Sciatic nerve (tissue), 2 donors: Measurements from ENCODE around the gene KLHL36. TPM values are rescaled to one million over a fixed set of nuclear protein-coding genes. Genes with fewer than 3 reads are reported as not detected.
A peak's percentile ranks its signal among the peaks of the same experiment; 100 is the strongest.

Experiments used
- ATAC-seq: fragments of 200-7000 bp; cut with Tn5 transposase; one replicate; pipeline ENCODE4 v1.9.1; 2020; ENCODE audit warnings: mild to moderate bottlenecking, moderate library complexity
- DNase-seq: peaks from one replicate; pipeline ENCODE4 v3.0.0-alpha.2; 2020; ENCODE audit warnings: low spot score
- intact Hi-C: fragments of 100-400 bp; cut with DNase I; formaldehyde crosslinking; loops from one replicate; pipeline ENCODE4 v1.14.2; 2022
- total RNA-seq: library from RNA; stranded (reverse); fragmentation: NEBNext Ultra II Directional; extraction: Animal tissue kit (Norgen Biotek cat#: 25700); gene quantifications from one replicate; pipeline ENCODE4 v1.2.1, GENCODE V29; 2021
- donor health status: DM: no; HTN: no; CAD: no.
- donor health status: DM: no; HTN: no; CAD: no.

KLHL36 gene
- total RNA-seq, 1 donor from 2014 or later, result 60.2 TPM

- intact Hi-C loops, result loop anchor here (10.0 kb wide), 1 partner anchor 327 kb away; no protein-coding TSS in a partner anchor
- no peak for ATAC-seq
- no peak for DNase-seq
Measured at GRCh38 chr16:84637709-84638108, 10.6 kb upstream of the KLHL36 start.

DNA sequence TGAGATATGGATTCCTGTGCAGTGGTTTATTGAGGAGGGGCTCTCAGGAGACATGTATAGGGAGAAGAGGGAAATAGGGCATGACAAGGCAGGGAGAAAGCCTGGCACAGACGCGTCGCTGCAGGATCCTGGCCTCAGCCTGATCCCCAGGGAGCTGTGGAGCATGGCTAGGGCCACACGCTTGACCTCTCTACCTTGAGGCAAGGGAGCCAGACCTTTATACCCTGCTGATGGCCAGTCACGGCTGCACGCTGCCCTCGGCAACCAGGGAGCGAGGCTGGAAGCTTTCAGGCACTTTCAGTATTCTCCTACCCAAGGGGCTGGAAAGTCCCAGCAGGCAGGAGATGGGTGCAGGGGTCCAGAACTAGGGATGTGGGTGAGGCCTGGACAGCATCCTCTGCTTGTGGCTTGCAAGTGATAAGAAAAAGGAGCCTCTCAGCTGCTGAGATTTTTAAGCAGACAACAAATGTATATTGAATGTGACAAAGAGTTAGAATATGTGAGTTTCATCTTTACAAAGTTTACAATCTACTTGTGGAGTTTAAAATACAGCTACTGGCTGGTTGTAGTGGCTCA lies 10.0 kb upstream of the KLHL36 start:
- DNase-seq (no peak), ATAC-seq (no peak)
- intact Hi-C loops, result loop anchor here (10.0 kb wide), 1 partner anchor 326 kb away; no protein-coding TSS in a partner anchor

- no peak for ATAC-seq
- intact Hi-C loops, result no loop called here
Measured at GRCh38 chr16:84640145-84640544, 8.2 kb upstream of the KLHL36 start.

DNA sequence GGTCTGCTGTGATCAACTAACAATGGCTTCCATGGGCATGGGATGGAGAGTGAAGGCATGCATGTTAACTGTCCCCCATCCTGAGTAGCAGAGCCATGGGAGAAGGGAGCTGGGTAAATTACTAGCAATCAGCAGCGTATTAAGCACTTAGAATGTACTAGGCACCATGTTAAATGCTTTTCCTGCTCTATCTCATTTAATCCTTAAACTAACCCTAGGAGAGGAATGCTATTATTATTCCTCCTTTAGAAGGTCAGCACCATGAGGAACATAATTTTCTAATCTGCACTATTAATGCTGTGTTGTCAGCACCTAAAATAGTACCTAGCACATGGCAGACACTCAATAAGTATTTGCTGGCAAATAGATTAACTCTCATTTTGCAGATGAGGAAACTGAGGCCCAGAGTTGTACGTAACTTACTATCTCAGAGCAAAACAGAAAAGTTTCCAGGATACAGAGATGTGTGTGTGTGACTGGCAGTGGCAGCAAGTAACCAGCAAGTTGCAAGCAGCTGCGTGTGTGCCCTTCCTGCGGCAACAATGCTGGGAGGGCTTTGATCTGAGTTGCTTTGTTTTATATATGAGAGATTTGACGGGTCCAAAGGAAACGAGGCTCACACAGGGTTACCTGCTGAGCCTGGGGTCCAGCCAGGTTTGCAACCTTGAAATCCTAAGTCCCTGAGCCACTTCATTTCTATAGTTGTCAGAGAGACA lies 6.5 kb upstream of the KLHL36 start:
- intact Hi-C loops, result no loop called here
- DNase-seq (no peak), ATAC-seq (no peak)

More at GRCh38 chr16:84640145-84640544, 8.2 kb upstream of the KLHL36 start:
- DNase-seq, result no peak

DNA sequence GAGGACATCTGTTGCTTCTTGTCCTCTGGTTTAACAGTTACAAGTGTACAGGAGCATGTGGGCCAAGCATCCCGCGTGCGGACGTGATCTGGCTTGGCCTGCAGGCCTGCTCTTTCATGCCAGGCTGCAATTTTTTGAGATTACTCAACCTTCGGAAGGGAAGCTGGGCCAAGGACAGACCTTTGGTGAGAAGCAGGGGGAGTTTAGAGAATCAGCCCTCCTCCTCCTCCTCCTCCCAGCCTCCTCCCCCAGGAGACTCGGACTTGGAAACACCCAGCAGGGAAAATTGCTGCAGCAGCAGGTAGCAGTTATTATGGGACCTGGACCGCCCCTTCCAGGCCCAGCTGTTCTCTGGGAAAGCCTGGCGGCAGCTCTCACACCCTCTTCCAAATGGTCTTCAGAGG lies 5.1 kb upstream of the KLHL36 start:
- peak; percentile 95 for ATAC-seq
- peak; percentile 80 for DNase-seq
- intact Hi-C loops, result no loop called here

- DNase-seq (no peak), ATAC-seq (no peak)
- intact Hi-C loops, result no loop called here
Measured at GRCh38 chr16:84643674-84644073, 4.6 kb upstream of the KLHL36 start.

DNA sequence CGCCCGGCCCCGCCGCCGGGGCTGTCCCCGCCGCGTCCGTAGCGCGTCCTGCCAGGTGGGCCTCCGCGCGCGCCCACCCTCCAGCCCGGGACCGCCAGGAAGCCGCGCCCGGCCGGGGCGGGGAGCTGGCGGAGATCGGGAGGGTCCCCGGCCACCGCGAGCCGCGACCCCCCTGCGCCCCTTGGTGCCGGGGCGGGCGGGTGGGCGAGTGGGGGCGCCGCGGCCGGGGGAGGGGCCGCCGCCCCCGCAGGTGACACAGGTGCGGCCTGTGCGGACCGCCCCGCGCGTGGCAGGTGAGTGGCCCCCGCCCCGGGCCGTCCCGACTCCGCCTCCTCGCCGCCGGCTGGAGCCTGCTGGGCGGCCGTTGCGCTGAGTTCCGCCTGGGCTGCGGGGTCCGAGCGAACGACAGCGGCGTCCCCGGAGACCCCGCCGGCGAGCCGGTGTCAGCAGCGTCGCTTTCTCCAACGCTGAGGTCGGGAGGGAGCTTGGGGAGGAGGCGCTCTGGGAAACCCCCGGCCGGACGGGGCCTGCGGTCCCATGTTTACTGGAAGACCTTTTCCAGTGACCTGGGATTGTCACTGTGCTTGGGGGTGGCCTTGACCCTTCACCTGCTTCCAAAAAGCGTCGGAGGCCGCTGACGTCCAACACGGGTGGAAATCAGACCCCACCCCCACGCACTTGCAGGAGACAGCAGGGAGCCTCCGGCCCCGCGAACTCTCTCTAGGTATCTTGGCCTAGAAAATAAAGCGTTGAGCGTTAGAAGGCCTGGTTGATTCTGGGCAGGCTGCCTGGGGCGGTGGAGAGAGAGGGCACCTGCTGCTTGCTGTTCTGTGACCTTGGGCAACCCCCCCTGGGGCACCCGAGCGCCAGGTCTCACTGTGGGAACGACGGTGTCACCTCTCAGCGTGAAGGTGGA lies 542 bp downstream of the KLHL36 start:
- intact Hi-C loops, result no loop called here
- ATAC-seq (peak; percentile 44), DNase-seq (no peak)

- ATAC-seq (peak; percentile 13), DNase-seq (no peak)
- intact Hi-C loops, result no loop called here
Measured at GRCh38 chr16:84649511-84649861, 1.2 kb downstream of the KLHL36 start.

- intact Hi-C loops, result no loop called here
- ATAC-seq (peak; percentile 54), DNase-seq (no peak)
Measured at GRCh38 chr16:84650062-84650991, 2.0 kb downstream of the KLHL36 start.

GRCh38 chr16:84652566-84652965 lies 4.3 kb downstream of the KLHL36 start:
- intact Hi-C loops, result no loop called here
- ATAC-seq (no peak), DNase-seq (no peak)

DNA sequence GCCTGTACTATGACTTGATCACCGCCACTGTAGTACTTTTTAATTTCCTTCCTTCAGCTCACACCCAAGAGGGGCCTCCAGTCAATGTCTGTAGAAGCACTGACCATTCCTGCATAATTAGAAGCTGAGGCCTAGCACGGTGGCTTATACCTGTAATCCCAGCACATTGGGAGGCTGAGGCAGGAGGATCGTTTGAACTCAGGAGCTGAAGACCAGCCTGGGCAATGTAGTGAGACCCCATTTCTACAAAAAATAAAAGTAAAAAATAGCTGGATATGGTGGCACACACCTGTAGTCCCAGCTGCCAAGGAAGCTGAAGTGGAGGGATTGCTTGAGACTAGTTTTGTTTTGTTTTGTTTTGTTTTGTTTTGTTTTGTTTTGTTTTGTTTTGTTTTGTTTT lies 5.9 kb downstream of the KLHL36 start:
- intact Hi-C loops, result no loop called here
- ATAC-seq (no peak), DNase-seq (no peak)

DNA sequence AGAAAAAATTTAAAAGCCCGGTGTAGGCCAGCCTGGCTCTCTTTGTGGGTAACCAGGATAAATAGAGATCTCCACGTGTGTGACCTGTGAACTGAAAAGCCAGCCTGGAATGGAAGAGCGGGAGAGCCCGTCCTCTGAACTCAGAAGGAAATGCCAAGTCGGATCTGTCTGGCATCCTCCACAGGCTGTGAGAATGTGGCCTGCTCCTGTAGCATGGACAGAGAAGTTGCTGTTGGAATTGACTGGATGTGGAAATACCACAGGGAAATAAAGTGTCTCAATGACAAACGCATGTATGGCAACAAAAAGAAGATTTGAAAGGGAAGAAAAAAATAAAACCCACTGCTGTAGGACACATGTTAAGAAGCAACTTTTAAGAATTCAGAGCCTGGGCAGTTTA lies 6.7 kb downstream of the KLHL36 start:
- ATAC-seq (peak; percentile 29), DNase-seq (no peak)
- intact Hi-C loops, result no loop called here

GRCh38 chr16:84656649-84657048 lies 8.3 kb downstream of the KLHL36 start:
- ATAC-seq, result no peak
- no peak for DNase-seq
- intact Hi-C loops, result no loop called here

GRCh38 chr16:84657229-84657837 lies 9.0 kb downstream of the KLHL36 start:
- DNase-seq, result no peak
- intact Hi-C loops, result no loop called here
- no peak for ATAC-seq

- ATAC-seq (no peak), DNase-seq (no peak)
- intact Hi-C loops, result no loop called here
Measured at GRCh38 chr16:84658690-84659089, 10.4 kb downstream of the KLHL36 start.

- DNase-seq, result no peak
- intact Hi-C loops, result no loop called here
- no peak for ATAC-seq
Measured at GRCh38 chr16:84659656-84660300, 11.5 kb downstream of the KLHL36 start.

- ATAC-seq, result no peak
- intact Hi-C loops, result no loop called here
- no peak for DNase-seq
Measured at GRCh38 chr16:84660973-84661372, 12.7 kb downstream of the KLHL36 start.
